GM19467 (cell line): ENCODE results near the gene ZSCAN25.
"Not testable (repeated sequence)": the region's sequence is repeated elsewhere in the genome, so short reads cannot be mapped to it uniquely, and the experiment has no call there.

ENCODE experiments used
- ATAC-seq: cut with Tn5 transposase; IDR thresholded peaks from one replicate; pipeline ENCODE4 v1.9.1; 2021; ENCODE audit warnings: mild to moderate bottlenecking, moderate library complexity; ENCODE audit not compliant: unreplicated experiment

The ZSCAN25 gene

DNA sequence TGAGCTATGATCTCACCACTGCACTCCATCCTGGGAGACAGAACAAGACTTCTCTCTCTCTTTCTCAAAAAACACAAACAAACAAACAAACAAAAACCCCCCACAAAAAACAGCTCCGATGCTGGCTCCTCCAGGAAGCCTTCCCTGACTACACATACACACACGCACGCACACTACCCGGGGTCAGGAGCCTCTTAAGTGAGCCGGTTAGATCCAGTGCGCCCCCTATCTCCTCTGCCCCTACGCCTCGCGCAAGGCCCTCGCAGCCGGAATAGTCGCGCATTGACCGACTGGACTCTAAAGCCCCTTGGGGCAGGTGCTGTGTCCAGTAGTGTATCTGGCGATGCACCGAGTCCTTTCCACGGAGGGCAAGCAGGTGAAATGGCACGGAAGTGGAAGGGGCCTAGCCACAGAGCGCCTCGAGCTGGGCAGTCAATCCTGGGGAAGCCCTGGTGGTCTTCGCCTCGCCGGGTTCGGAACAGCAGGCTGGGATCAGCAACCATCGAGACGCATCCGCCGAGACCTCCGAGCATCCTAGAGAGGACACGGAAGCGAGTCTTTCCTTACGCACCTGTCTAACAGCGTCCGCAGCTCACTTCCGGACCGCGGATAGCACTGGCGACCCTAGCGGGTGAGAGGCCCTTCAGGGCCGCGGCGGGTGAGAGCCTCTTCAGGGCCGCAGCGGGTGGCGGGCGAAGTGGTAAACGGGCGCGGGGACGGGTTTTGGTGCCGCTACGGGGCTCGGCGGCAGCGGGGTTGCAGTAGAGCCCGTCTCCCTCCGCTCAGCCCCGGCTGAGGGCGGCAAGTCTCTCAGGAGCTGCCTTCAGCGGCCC, at the start of gene ZSCAN25:
TSS of gene ZSCAN25 (plus strand) at position 588 of the 833 bp plus-strand sequence. CDS start 2,661 bp downstream, outside the sequence.
- peak; percentile 90 for ATAC-seq

DNA sequence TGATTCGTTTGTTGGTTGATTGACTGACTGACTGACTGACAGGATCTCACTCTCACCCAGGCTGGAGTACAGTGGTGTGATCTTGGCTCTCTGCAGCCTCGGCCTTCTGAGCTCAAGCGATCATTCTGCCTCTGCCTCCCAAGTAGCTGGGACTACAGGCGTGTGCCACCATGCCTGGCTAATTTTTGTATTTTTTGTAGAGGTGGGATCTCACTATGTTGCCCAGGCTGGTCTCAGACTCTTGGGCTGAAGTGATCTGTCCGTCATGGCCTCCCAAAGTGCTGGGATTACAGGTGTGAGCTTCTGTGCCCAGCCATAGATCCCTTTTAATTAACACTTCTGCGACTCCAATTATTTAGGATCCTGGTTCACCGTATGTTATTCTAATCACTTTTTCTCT, 48.0 kb upstream of the ZSCAN25 start:
- not testable (repeated sequence) for ATAC-seq

DNA sequence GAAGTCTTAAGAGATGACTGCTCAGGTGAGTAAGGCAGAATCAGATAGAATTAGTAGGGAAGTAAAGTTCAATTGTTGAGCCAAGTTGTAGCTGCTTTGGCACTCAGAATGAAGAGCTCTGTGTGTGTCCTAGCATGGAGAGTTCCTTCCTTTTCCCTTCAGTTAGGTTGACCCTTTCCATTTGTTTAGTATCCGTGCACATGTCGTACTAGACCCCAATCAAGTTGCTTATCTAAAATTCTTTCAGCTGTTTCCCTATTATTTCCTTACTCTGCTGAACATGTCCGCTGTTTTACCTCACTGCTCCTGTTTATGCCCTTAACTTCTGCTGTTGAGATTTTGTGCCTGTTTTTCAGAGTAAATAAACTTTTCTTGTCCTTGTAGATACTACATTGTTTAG, 45.0 kb upstream of the ZSCAN25 start:
- ATAC-seq: no peak

GRCh38 chr7:99573257-99573656, 43.5 kb upstream of the ZSCAN25 start:
- ATAC-seq: no peak

- ATAC-seq: no peak
These were observed 40.5 kb upstream of the ZSCAN25 start for GRCh38 chr7:99576251-99576650.

DNA sequence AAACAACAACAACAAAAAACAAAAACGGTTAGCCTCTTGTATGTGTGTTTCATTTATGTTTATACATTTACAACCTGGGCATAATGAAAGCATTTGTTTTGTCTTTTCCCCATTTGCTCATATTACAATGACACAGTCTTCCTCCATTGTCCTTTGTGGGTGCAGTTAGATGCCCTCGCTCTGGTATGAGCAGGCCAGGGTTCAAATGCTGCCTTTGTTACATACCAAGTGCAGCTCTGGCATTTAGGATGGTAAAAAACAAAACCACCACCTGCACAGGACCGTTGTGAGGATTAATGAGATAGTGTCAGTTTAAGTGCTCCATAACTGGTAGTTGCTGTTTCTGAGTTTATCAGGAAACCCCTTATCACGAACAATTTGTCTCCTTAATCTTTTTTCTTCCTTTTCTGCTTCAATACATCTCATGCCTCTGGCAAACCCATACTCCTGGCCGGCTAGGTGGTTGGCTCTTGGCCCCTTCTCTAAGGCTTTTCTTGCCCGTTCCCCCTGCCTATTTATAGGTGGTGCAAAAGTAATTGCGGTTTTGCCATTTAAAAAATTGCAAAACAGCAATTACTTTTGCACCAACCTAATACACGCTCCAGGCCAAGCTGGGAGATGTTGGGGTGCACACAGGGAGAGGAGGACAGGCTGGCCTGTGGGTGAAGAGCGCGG, 37.3 kb upstream of the ZSCAN25 start:
- no peak for ATAC-seq

DNA sequence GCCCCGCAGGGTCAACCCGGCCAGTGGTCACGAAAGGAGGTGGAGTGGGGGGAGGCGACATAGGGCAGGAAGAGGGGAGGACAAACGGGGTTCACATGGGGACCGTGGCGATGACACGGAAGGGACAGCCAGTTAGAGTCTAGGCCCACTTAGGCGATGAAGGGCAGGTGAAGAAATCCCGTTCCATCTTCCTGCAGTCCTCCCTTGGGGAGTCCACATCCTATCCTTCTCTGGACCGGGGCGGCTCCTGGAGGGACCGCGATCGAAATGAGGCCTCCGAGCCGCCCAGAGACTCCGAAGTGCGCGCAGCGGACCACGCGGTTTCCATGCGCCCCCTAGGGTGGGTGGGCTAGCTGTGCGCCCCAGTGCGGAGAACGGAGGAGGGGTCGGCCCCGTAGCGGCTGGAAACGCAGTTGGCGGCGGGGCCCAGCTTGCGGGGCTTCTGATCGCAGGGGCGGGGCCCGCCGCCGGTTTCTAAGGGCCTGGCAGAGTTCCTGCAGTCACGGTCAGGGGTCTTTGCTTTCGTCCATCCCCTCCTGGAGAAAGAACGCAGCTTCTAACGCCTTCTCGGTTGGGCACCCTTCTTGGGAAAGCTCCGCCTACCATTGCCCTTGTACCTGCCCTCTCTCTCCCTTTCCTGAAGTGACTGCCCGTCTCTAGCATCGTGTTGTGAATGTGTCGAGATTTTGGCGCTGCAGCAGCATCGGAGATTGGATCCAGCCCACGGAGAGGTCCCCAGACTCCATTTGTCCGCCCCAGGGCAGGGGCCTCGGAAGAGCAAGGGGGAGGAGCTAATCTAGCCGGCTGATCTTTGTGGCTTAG, 36.6 kb upstream of the ZSCAN25 start:
- ATAC-seq: no peak

DNA sequence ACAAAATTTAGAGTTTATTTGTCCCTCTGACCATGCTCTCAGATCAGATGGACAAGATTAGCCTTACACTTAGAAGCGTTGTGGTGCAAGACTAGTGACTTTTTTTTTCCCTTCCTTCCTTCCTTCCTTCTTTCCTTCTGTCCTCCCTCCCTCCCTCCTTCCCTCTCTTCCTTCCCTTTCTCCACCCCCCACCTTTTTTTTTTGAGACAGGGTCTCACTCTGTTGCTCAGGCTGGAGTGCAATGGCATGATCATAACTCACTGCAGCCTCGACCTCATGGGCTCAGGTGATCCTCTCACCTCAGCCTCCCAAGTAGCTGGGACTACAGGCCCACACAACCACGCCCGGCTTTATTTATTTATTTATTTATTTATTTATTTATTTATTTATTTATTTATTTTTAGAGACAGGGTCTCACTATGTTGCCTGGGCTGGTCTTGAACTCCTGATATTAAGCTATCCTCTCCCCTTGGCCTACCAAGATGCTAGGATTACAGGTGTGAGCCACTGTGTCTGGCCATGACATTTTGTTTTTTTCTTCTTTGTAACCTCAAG, 35.9 kb upstream of the ZSCAN25 start:
- not testable (repeated sequence) for ATAC-seq

- no peak for ATAC-seq
These were observed 27.9 kb upstream of the ZSCAN25 start for GRCh38 chr7:99588868-99589267.

GRCh38 chr7:99594948-99595745, 21.6 kb upstream of the ZSCAN25 start:
- no peak for ATAC-seq

- ATAC-seq: no peak
These were observed 20.3 kb upstream of the ZSCAN25 start for GRCh38 chr7:99596408-99596955.

DNA sequence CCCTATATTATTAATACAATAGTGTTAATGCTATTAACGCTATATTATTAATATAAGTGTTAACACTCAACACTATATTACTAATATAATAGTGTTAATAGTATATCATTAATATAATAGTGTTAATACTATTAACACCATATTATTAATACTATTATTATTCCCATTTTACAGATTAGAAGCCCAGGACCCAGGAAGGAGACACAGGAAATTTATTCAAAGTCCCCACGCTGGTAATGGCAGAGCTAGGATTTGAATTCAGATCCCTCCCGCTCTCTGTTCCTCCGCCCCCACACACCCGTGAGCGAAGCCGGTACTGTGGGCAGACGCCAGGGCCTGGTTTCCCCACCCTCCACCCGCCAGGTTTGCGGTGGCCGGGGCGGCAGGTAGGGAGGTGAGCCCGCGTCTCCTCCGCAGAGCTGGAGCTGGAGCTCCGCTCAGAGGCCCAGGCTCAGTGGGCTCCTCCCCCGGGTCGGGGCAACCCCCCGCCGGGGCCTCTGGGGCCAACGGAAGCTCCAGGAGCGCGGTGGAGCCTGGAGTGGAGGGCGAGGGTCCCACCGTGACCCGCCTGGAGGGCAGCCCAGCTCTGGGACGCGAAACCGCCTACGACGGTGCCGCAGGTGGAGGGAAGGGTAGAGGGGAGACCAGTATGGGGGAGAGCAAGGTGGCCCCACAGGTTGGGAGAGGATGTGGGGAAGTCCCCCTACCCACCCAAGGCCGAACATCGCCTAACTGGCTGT, 18.8 kb upstream of the ZSCAN25 start, which contains the start of gene TMEM225B:
TSS of gene TMEM225B (plus strand) at position 506 of the 740 bp plus-strand sequence. CDS start 6,122 bp downstream, outside the sequence.
- ATAC-seq: no peak

DNA sequence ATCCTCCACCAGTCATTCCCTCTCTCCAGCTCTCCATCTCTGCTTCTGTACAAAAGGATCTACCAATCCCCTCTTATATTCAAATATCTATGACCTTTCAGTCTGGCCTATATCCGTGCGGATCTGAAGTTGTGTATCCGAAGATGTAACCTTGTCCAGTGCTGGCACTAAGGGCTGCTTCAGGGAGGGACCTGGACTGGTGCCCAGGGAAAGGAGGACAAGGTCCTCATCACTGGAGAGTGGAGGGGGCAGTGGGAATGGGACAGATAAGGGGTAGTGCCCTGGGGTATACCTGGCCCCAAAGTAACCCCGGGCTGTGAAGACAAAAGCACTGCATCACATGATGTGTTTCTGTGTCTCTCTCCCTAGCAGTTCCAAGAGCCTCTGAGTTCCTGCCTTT, 16.9 kb upstream of the ZSCAN25 start:
- ATAC-seq: no peak

DNA sequence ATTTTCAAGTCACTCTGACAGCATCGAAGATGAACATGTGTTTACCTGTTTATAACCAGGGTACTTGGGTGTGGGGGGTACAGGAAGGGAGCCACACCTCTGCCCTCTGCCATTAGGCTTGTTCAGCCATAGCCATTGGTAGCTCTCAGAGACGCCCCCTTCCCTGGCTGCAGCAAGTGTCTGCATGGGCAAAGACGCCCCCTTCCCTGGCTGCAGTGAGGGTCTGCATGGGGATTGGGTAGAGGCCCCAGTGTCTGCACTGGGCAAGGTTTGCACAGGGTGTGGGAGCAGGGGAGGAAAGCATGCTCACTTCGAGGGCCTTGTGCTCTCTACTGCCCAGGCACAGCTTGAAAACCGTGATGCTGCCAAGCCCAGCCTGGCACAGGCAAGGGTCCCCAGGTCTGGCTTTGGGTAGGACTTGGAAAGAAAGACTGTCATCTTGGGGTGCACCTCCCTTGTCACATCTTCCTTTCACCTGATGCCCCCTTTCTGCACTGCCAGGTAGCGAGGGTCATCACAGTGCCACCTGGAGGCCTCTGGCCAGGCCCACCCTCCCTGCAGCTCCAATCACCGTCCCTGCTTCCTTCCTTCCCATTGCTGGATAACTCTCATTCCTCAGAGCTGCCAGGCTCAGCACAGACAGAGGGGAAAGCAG, 15.0 kb upstream of the ZSCAN25 start:
- ATAC-seq: no peak

DNA sequence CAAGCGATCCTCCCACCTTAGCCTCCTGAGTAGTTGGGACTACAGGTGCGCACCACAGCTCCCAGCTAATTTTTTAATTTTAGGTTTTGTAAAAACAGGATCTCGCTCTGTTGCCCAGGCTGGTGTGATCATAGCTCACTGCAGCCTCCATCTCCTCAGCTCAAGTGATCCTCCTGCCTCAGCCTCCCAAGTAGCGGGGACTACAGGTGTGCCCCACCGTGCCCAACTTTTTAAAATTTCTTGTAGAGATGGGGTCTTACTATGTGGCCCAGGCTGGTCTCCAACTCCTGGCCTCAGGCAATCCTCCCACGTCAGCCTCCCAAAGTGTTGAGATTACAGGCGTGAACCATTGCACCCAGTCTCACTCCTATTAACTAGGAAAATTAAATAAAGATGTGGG, 11.2 kb upstream of the ZSCAN25 start:
- no peak for ATAC-seq

DNA sequence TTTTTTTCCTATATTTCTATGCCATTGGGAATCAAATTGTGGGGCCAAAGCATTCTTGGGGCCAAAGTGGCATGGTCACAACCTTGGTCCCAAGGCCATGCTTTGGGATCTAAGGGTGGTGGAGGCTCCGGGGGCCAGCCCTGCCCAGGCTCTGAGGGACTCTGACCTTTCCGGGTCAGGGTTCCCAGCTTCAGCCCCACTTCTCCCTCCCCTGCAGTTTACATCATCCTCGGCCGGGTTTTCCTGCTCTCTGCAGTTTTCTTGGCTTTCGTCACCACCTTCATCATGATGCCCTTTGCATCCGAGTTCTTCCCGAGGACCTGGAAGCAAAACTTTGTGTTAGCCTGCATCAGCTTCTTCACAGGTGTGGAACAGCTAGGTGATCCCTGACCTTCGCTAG, 10.2 kb upstream of the ZSCAN25 start:
- no peak for ATAC-seq

- ATAC-seq: no peak
These were observed 9.2 kb upstream of the ZSCAN25 start for GRCh38 chr7:99607548-99607947.

GRCh38 chr7:99614495-99614894, 2.3 kb upstream of the ZSCAN25 start:
- no peak for ATAC-seq

GRCh38 chr7:99615989-99616358, 772 bp upstream of the ZSCAN25 start:
- no peak for ATAC-seq
